CD4-positive, alpha-beta T cell treated with Interleukin-15 for 1 hour (primary cell): ENCODE measurements around the gene LTC4S.
A peak's percentile ranks its signal among the peaks of the same experiment; 100 is the strongest.

Experiments
- DNase-seq: peaks from one replicate; pipeline ENCODE4 v3.0.0-alpha.2; 2020

LTC4S gene

DNA sequence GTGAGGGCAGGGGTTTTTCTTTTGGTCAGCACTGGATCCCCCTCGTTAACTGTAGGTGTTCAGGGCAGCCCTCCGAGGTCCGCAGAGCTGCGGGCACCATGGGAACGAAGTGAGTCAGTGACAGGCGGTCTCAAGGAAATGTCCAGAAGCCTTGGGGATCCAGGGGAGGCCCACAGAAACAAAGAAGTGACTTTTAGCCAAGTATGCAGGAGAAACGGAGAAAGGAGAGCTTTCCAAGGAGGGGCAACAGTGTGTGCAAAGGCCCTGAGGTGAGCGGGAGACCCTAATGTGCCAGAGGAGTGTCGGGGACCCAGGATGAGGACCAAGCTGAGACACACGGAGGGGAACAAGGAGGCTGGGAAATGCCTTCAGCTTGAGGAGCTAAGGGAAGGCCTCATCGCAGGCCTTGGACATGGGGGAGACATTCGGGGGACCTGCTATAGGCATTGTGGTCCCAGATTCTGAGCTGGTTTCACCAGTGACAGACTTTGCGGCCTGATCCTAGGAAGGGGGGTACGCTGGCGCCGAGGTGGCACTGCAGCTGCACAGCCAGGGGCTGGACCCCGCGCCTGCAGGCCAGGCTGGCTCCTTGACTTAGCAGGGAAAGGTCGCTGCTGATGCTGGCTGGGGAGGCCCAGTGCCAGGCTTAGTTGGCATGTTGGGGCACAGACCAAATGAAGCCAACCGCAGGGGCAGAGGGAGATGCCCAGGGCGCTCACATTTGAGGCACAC is 3.3 kb downstream of the LTC4S start:
- no peak for DNase-seq

DNA sequence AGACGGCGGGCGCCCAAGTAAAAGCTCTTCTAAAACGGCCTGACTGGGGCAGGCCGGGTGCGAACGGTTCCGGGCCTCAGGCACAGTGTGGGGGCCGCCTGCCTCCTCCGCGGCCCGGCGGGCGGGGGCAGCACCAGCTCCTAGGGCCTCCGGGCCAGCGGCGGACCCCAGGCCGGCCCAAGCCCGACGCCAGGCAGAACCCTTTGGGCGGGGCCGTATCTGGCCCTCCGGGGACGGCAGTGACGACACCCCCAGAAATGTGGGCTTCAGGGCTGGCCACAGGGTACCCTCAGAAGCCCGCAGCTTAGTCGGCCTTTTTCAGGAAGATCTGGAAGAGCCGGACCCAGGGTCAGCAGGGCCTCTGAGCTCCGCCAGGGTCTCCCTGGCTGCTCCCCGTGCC is 4.0 kb downstream of the LTC4S start:
- no peak for DNase-seq

DNA sequence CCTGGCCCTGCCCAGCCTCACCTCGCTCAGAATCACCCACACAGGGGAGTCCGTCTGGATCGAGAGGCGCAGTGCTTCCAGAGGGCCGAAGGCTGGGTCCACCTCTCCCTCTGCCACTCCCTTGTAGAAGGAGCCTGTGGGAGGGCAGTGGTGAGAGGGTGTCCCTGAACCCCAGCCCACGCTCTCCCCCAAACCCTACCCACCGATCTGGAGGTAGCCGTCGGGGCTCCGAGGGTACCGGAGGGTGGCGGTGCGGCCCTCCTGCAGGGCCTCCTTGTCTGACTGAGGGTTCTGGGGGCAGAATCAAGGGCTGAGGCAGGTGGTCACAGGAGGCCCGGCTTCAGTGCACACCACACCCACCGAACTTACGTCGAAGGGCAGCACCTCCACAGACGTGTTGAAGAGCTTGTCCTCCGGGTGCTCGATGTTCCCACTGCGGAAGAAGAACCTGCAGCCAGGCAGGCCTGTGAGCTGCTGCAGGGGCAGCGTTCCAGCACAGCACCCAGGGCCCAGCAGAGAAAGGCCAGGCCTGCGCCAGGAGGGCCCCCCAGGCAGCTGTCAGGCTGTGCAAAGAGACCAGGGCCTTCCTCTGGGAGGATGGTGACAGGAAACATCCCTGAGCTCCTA is 4.5 kb downstream of the LTC4S start:
- peak; percentile 13 for DNase-seq

DNA sequence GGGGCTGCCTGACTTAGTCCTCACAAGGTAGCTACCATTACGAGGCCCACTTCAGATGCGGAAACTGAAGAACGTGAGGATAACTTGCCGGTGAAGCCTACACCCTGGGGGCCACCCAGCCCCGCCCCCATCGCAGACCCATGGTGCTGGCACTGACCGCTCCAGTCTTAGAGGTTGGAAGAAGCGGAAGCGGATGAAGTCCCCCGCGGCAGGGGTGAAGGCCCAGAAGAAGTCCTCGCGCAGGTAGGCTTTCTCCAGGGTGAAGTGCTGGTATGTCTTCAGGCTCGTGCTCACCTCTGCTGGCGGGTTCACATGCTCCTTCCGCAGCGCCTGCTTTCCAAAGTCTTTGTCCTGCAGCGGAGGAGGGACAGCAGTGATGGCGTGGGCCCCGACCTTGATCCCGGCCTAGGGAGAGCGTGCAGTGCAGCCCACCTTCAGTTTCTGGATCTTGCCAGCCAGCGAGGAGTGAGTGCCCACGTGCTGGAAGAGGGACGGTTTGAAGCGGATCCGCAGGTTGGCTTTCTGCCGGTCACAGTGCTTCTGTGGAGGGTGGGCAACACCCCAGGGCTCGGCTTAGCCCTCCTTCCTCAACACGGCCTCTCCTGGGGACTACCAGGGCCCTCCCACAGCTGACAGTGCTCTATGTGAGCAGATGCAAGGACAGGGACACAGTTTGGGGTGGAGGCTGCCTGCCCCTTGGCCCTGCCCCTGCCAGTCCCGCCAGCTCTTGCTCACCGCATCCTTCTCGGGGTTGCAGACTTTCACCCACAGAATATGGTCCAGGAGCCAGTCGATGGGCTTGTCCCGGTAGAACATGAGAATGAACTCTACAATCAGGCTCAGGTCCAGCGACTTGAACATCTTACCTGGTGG is 5.2 kb downstream of the LTC4S start:
- peak; percentile 10 for DNase-seq

DNA sequence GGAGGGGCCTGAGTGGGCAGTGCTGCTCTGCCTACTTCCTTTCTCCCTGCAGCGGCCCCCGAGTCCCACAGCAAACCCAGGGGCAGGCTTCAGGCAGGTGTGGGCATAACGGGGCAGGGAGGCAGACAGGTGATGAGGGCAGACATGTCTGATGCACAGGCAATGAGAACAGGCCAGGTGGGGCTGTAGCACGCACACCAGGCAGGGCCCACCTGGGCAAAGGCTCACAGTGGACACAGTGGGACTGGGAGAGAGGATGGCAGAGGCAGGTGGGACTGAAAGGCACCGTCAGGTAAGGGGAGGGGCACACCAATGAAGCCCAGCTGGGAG is 5.8 kb downstream of the LTC4S start:
- peak; percentile 6 for DNase-seq

DNA sequence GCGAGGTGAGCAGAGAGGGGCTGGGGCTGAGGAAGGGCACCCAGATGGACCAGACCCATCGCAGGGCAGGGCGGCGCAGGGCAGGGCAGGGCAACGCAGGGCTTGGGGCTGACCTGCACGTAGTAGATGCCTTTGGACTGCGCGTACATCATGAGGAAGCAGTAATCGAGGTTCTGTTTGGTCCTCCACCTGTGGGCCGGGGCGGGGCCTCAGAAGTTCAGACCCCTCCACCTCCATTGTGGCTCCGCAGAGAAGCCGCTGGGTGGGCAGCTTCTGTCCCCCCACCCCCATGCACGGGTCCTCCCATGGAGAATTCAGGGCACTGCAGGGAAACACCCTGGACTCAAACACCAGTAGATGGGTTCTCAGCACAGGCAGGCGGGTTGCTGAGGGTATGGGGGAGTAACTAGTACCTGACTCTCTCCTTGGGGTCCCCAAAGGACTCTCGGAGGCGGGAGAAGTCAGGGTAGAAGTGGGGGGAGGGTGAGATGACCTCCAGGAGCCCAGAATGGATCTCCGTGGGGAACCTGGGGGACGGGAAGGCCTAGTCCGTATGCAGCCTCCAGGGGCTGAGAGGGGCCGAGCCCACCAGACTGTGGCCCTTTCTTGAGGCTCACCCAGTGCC is 6.4 kb downstream of the LTC4S start:
- DNase-seq, result peak; percentile 13

DNA sequence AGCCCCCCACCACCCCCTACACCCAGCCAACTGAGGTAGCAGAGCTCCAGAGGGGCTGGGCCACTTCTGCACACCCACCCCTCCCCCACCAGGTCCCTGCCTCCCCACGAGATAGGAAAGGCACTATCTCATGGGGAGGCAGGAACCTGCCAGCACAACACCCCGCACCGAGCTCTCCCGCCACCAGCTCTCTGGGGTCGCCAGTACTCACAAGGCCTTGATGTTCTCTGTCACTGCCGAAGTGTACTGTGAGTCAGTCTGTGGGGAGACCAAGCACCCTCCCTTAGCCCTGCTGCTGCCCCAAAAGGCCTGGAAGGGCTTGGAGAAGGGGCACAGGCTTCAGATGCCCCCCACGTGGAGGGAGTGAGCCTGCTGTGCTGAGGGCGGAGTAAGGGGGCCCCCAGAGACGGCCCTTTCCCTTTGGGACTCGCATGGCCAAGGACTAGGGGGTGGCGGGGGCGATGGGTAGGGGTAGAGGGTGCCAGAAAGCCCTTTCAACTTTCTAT is 7.0 kb downstream of the LTC4S start:
- no peak for DNase-seq

DNA sequence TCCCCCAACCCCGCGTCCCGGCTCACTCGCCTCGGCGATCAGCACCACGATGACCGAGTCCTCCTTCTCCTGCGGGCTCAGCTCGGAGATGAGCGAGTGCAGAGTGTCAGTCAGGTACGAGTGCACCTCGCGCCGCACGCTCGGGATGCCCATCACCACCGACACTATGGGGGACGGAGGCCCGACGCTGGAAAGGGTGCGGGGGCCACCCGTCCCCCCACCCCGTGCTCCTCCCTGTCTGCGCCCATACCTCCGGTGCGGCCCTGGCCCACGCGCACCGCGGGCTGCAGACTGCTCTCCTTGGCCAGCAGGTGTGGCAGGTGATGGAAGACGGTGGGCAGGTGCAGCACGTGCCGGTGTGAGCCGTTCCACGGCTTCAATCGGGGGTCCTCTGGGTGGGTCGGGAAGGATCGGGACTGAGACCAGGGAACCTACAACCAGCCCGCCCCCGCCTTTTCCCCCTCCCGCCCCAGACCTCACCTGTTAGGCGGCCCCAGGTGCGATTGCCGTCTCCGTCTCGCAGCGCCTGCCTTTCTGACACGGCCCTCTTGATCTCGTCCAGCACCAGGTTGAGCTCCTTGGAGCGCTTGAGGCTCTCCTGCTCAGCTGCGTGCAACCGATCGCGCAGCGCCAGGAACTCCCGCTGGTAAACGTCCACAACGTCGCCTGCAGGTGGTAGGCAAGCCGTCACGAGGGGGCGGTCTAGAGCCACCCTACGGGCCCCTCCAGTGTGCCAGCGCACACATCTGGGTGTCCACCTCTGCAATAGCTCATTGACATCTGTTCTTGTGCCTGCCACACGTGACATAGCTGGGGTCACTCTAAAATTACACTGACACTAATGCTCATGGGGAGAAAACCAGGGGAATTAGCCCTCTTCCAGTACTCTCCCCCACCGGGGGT is 7.8 kb downstream of the LTC4S start:
- peak; percentile 84 for DNase-seq

DNA sequence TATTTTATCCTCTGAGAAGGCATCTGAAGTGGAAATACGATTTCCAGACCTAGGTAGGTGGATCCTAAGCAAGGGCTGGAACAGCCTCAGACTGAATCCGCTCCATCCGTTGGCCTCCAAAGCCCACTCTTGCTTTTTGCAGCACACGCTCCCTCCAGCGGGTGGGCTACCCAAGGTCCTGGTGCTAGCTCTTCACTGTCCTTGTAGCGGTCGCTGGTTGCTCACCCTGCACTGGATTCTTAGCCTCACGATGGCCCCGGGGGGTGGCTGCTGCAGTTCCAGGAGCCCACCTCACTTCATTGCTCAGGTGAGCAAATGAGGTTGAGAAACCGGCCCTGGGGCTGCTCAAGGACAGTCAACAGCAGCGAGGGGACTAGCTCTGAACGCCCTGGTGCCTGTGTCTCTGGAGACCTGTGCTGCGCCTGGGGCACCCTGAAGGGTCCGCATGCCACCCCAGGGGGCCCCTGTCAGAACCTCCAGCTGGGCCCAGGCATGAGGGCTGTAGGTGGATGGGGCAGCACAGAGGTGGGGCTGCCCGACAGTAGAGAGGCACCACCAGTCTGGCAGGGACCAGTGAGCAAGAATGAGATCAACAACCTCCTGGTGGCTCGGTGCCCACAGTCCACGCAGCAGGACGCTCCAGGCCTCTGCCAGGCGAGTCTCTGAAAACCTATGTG is 8.6 kb downstream of the LTC4S start:
- DNase-seq, result no peak

DNA sequence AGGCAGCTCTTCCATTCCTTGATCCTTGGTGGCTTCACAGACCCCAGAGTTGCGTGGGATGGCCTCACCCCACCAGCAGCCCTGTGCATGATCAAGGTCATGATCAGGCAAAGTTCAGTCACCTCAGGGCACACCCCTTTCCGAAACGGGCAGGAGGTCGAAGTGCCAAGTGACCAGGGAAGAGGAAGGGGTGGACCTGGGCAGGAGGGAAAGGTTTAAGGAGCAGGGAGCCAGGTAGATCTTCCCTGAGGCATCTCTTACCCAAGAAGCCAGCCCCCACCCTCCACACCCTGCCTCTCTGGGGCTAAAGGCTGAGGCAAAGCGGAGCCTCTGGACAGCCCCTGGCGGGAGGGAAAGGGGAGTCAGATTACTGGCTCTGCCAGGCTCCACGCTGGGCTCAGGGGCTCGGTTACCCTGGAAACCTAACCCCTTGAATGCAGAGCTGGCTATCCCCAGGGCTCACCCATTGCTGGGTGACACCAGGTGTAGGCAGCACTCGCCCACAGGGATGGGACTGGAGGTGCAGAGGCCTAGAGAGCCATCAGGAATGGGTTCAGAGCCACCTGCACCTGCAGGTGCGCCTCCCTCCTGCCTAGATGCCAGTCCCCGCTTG is 9.3 kb downstream of the LTC4S start:
- no peak for DNase-seq

DNA sequence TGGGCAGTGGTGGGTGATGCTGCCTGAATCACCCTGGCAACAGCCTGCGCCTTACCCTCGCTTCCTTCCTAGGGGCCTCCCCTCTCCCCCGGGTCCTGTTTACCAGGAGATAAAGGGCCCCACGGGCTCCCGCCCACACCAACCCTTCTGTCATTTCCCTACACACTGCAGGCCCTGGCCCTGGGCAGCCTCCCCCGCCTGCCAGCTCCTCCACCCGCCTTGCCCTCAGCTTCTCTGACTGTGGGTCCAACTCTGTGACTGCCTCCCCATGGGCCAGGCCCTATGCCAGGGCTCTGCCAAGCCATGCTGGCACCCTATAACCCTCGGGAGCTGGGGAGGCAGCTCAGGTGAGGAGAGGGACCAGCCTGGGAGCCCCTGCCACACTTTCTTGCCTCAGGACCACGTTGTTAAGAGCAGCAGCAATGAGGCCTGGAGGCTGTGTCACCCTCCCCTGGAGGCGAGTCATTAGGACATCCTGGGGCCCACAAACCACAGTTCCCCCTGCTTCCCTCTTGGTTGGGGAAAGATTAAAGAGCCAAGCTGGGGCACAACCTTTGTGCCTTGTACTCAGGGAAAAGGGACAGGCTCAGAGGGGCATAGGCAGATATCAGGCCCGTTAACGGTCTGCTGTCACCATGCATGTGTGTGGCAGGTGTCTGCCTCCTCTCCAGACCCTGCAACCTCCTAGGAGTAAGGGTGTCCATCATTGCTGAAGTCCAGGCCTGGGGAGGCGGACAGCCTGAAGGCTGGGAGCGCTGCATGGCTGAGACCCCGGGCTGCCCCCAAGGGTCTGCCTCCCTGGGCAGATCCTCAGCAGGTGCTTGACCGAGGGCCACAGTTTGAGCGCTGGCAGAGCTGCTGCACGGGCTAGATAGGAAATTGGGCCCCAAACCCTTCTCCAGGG is 10.1 kb downstream of the LTC4S start:
- peak; percentile 42 for DNase-seq

DNA sequence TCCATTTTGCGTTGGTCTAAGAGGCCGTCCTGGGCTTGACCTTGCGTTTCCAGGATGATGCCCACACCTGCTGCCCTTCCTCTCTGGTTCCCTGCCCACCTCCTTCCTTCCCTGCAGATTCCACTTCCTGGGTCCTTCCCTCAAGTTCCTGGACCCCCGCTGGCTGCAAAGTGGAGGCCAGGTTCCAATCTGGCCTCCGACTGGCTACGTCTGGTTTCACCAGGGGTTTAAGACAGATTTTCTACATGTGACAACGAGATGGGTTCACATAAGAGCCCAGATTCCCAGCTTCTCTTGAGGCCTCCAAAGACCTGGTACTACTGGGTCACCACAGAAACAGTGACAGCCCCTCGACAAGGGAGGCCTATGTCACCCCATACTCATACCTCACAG is 10.8 kb downstream of the LTC4S start:
- no peak for DNase-seq

DNA sequence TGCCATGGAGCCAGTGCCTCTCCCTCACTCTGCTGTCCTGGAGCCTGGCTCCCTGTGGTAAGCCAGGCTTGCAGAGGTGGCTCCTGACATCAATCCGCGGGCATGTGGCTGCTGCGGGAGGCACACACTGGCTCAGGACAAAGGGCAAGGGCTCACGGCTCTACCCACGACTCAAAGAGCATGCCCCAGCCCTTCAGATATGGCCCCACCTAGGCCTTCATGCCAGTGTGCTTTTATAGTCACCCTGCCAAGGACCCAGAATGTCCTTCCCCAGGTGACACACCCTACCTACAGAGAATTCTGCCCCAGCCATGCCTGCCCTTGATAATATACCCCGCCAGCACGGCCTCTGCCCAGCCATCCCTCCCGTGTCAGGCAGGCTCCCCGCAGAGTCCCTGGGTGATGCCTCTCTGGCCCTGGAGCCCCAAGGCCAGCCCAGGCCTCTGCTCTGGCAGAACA is 11.3 kb downstream of the LTC4S start:
- no peak for DNase-seq

DNA sequence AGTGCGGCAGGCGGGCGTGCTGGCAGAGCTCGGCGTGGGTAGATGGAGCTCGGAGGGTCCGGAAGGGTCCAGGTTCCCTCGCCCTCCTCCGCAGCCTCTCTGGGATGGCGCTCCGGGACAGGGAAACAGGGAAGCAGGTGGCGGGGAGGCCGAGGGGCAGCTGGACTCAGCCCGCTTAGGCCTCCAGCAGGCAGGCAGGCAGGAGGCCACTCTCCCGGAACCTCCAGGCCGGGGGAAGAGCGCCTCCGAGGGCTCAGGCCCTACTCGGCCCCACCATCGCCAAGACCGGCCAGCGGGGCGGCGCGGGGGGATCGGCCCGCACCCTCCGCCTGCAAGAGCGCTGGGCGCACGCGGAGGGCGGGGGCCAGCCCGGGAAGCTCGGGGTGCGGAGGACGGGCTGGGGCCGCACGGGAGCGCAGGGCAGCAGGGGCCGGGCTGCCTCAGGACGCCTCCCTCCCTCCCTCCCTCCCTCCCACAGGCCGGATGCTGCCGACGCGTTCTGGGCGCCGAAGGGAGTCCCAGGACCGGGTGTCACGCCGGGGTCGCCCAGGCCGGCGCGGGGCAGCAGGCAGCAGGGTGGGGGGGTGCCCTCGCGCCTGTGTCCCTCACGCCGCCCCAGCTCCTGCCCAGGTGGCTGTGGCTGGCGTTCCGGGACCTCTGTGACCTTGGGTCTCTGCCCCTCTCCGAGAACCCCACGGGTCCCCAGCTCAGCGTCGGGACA is 11.9 kb downstream of the LTC4S start:
- DNase-seq, result peak; percentile 53

DNA sequence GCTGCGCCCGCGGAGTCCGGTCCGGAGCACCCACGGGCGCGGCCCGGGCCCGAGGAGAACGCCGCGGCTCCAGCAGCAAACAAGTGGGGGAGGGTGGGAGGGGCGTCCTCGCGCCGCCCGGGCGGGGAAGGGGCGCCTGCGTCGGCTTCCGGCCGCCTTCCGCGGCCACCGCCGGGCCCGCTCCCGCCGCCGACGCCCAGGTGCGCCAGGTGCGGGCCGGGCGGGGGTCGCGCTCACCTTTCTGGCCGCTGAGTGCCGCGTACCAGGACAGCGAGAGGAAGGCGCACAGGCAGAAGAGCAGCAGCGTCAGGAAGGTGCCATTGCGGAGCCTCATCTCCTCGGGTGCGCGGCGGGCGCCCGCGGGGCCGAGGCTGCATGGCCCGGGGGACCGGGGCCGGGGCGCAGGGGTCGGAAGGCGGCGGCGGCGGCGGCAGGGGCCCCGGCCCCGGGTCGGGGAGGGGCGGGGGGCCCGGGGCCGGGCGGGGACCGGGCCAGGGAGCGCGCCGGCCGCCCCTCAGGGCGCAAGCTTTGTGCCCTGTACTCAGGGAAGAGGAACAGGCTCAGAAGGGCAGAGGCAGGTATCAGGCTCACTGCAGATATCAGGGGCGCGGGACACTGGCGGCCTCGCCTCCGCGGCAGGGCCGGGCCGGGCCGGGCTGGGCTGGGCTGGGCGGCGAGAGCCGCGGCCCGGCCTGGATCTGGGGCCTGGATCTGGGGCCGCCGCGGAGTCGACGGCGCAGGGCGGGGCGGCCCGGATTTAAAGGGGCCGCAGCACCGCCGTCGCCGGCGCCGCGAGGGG is 12.7 kb downstream of the LTC4S start, which contains the start of gene MGAT4B:
Gene MGAT4B (minus strand): TSS at position 617 of the 799 bp plus-strand sequence. CDS start 283 bp downstream, at position 334.
- peak; percentile 72 for DNase-seq

DNA sequence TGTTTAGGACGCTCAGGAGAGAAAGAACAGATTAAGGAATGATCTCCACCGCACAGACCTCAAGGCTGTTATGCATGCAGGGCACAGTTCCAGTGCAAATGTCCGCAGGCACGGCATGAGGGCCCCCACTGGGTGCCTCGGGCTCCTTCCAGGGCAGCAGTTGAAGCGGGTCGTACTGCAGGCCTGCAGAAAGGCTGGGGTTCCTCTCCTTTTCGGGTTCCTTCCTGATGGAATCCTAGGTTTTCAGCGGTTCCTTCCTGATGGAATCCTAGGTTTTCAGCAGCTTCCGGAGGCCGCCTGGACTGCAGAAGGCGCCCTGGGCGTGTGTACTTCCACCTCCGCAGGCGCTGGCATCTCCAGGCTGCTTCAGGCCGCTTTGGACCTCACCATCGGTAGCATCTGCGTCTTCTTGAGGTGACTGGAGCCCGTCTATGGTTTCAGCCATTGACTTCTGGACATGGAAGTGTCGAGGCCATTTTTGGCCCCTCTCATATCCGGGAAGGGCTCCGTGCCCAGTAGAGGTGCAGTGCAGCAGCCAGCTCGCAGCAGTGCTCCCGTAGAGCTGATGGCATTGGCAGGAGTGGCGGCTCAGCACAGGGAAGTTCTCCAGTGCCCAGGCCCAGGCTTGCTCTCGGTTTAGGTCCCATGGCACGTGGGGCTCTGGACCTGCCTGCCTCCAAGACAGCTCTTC is 18.5 kb downstream of the LTC4S start:
- DNase-seq, result peak; percentile 4

DNA sequence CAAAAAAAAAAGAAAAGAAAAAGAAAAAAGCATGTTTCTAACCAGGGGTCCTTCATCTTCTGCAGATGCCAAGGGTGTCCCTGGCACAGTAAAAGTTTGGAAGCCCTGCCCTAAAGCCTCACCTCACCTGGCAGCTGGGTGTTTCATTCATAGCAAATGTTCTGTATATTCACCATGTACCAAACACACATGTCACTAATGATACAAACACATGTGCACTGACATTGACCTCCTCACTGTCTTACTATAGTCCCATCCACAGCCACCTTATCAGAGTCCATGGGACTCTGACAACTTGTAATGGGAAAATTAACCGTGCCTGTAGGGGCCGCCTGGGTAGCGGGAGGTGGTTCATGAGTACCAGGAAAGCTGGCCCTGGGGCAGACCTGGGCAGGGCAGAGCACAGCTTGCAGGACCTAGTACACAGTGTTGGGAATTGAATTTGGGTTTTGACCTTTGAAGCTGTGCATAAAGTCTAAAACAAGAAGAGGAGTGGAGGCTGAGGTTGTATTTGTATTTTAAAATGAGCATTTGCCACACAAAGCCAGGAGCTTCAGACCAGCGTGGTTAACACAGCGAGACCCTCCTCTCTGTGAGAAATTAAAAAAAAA is 19.3 kb downstream of the LTC4S start:
- DNase-seq, result no peak
